IPS DF 6.9 (cell line): ENCODE data around the gene DLK1.

ENCODE experiments used
- DNase-seq: peaks from one replicate; pipeline ENCODE4 v3.0.0-alpha.2; 2013; ENCODE audit warnings: low read depth, low spot score
- H3K27ac ChIP-seq: one replicate; pipeline ENCODE4 v1.5.1; 2013; ENCODE audit warnings: low read length, control low read depth
- H3K27me3 ChIP-seq: 2 replicates; pipeline ENCODE4 v1.6.1; 2013; ENCODE audit warnings: mild to moderate bottlenecking, low read length; ENCODE audit not compliant: control insufficient read depth, insufficient read depth
- H3K36me3 ChIP-seq: 2 replicates; pipeline ENCODE4 v1.6.1; 2013; ENCODE audit warnings: low read length; ENCODE audit not compliant: control insufficient read depth, insufficient read depth
- H3K4me1 ChIP-seq: 2 replicates; pipeline ENCODE4 v1.6.1; 2013; ENCODE audit warnings: low read length; ENCODE audit not compliant: control insufficient read depth, insufficient read depth
- H3K4me3 ChIP-seq: 2 replicates; pipeline ENCODE4 v1.5.1; 2013; ENCODE audit warnings: mild to moderate bottlenecking, low read length
- H3K9me3 ChIP-seq: 2 replicates; pipeline ENCODE4 v1.6.1; 2013; ENCODE audit warnings: low read length, inconsistent platforms; ENCODE audit not compliant: control insufficient read depth, insufficient read depth
- WGBS: extraction: QIAGEN DNeasy Blood & Tissue Kit; methylation state at CpG from one replicate; pipeline ENCODE4 v1.1.7; 2013; ENCODE audit warnings: mixed read lengths, missing lambda C conversion rate; ENCODE audit not compliant: insufficient read length, insufficient coverage; 5-methylcytosine and 5-hydroxymethylcytosine counted together

Gene DLK1

DNA sequence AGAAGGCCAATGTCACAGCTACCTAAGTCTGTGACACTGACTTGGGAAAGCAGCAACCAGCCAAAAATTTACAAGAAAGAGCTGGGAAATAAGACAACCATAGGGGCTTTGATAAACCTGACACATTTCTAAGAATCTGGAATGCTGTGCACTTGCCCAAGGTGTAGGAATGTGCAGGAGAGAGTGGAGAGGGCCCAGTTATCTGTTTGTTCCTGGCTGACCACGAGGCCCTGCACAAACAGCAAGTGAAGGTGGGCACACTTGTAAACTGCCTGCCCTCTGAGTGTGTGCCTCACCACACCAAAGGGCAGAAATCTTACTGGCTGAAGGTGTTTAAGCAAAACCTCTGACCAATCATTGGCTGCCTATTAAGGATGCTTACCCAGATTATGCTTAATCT is 27.3 kb downstream of the DLK1 start:
- Histone ChIP-seq H3K36me3 (no peaks in the 10 kb centered on the region), H3K9me3 (no peaks in the 10 kb centered on the region), H3K4me1 (no peaks in the 10 kb centered on the region), H3K27me3 (no peaks in the 10 kb centered on the region), H3K27ac (no peak overlapping the region), H3K4me3 (no peak overlapping the region)
- WGBS, result no CpG with 5 or more reads among the region's 1 CpG
- no peak for DNase-seq

DNA sequence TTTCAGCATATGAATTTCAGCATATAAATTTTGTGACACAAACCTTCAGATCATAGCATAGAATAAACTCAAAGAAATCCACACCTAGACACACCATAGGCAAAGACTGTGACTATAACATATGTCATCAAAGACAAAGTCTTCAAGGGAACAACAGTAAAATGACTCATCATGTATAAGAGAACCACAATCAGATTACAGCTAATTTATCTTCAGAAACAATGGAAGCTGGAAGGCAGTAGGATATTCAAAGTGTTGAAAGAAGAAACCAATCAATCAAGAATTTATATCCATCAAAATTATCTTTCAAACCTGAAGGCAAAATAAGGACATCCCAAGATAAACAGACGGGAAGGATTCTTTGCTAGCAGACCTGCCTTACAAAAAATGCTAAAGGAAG is 29.0 kb downstream of the DLK1 start:
- Histone ChIP-seq H3K4me1 (no peaks in the 10 kb centered on the region), H3K36me3 (no peaks in the 10 kb centered on the region), H3K9me3 (no peaks in the 10 kb centered on the region), H3K4me3 (no peak overlapping the region), H3K27ac (no peak overlapping the region), H3K27me3 (no peaks in the 10 kb centered on the region)
- WGBS, result no CpG with 5 or more reads among the region's 1 CpG
- no peak for DNase-seq

DNA sequence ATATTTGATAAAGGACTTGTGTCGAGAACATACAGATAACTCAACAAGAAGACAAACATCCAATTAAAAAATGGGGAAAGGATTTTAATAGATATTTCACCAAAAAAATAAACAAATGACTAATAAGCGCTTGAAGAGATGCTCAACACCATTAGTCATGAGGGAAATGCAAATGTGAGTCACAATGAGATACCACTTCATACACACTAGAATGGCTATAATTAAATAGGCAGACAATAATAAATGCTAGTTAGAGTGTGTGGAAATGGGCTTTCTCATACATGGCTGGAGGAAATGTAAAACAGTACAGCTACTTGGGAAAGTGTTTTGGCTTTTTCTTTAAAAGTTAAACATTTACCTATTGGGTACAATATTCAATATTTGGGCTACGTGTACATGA is 34.8 kb downstream of the DLK1 start:
- Histone ChIP-seq H3K36me3 (no peaks in the 10 kb centered on the region), H3K27me3 (no peaks in the 10 kb centered on the region), H3K9me3 (no peaks in the 10 kb centered on the region), H3K4me3 (no peak overlapping the region), H3K4me1 (peaks cover 3% of the 10 kb centered on the region; the same call in 1 of the 2 replicates), H3K27ac (no peak overlapping the region)
- DNase-seq, result no peak
- no CpG with 5 or more reads among the region's 3 CpGs for WGBS

DNA sequence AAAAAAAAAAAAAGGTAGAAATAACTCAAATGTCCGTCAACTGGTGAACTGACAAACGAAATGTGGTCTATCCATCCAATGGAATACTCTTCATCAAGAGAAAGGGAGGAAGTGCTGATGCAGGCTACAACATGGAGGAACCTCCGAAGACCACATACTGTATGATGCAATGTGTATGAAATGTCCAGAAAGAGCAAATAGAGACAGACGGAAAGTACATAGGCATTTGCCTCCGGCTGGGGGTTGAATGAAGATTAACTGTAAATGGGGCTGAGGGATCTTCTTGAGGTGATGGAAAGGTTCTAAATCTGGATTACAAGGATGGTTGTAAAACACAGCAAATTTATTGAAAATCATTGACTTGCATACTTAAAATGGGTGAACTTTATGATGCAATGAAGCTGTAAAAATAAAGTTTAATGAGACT is 35.4 kb downstream of the DLK1 start:
- Histone ChIP-seq H3K9me3 (no peaks in the 10 kb centered on the region), H3K27me3 (no peaks in the 10 kb centered on the region), H3K36me3 (no peaks in the 10 kb centered on the region), H3K4me3 (no peak overlapping the region), H3K27ac (no peak overlapping the region), H3K4me1 (peaks cover 3% of the 10 kb centered on the region; the same call in 1 of the 2 replicates)
- DNase-seq, result no peak
- no CpG with 5 or more reads among the region's 5 CpGs for WGBS

DNA sequence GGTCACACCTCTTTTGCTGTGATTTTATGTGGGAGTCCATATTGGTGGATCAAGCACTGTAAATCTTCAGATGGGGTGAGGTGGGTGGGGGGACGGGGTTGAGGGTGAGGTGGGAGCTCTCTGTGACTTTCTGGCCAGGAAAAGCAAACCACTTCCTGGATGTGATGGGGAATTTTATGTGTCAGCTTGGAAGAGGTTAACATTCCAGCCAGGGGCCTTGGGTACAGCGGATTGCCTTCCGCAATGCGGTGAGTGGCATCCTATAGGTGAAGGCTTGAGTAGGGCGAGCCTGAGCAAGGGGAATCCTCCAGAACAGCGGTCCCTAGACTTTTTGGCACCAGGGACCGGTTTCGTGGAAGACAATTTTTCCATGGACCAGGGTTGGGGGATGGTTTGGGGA is 36.2 kb downstream of the DLK1 start:
- Histone ChIP-seq H3K4me3 (no peak overlapping the region), H3K36me3 (no peaks in the 10 kb centered on the region)
- no CpG with 5 or more reads among the region's 8 CpGs for WGBS

DNA sequence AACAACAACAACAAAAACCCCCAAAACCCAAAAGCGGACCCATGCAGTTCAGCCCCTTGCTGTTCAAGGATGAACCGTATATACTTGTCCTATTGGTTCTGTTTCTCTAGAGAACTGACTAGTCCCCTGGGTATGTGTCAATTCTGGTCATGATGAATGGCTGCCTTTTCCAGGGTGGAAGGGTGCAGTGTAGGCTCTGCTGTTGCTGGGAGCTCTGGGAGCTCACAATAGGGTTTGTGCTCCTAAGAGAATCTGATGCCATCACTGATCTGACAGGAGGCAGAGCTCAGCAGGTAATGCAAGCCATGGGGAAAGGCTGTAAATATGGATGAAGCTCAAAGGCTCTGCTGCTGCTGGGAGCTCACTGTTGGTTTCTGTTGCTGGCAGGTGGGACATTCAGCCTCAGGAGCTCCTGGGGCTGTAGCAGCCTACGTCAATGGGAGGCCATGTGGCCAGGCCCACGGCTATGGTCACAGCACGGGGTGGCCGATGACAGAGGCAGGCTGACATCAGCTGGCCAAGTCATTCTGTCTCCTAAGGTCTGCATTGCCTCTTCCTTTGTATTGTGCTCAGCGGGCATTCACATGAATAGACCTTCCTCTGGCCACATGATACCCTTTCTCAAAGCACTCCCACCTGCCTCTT is 37.9 kb downstream of the DLK1 start:
- no CpG with 5 or more reads among the region's 7 CpGs for WGBS

More for the DNA sequence above, 36.2 kb downstream of the DLK1 start:
- H3K4me1 ChIP-seq, result peaks cover 3% of the 10 kb centered on the region; the same call in 1 of the 2 replicates
- H3K27me3 ChIP-seq, result no peaks in the 10 kb centered on the region
- H3K27ac ChIP-seq, result no peak overlapping the region
- no peaks in the 10 kb centered on the region for H3K9me3 ChIP-seq
- no peak for DNase-seq

DNA sequence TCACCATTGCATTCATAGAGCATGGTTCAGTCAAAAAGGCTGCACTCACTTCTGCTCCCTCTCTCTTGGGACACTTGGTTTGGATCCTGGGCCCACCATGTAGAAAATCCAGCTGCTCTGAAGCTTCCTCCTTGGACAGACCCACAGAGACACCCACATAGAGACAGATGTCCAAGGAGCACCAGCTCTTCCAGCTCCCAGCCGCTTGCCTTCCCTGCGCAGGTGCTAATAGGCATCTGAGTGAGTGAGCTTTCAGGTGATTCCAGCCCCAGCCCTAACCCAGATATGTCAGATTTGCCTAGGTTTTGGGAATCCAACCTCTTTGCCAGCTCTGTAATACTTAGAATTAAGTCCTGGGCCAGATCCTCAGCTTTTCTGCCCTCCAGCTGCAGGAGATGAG is 38.6 kb downstream of the DLK1 start:
- Histone ChIP-seq H3K4me1 (peaks cover 3% of the 10 kb centered on the region; the same call in 1 of the 2 replicates), H3K4me3 (no peak overlapping the region), H3K9me3 (no peaks in the 10 kb centered on the region), H3K36me3 (no peaks in the 10 kb centered on the region), H3K27ac (no peak overlapping the region), H3K27me3 (no peaks in the 10 kb centered on the region; the same call in 1 of the 2 replicates)
- WGBS, result no CpG with 5 or more reads among the region's 2 CpGs
- no peak for DNase-seq

More for the DNA sequence above, 37.9 kb downstream of the DLK1 start:
- Histone ChIP-seq H3K4me3 (no peak overlapping the region), H3K9me3 (no peaks in the 10 kb centered on the region), H3K4me1 (peaks cover 3% of the 10 kb centered on the region; the same call in 1 of the 2 replicates), H3K27ac (no peak overlapping the region), H3K36me3 (no peaks in the 10 kb centered on the region), H3K27me3 (no peaks in the 10 kb centered on the region; the same call in 1 of the 2 replicates)
- DNase-seq, result no peak

DNA sequence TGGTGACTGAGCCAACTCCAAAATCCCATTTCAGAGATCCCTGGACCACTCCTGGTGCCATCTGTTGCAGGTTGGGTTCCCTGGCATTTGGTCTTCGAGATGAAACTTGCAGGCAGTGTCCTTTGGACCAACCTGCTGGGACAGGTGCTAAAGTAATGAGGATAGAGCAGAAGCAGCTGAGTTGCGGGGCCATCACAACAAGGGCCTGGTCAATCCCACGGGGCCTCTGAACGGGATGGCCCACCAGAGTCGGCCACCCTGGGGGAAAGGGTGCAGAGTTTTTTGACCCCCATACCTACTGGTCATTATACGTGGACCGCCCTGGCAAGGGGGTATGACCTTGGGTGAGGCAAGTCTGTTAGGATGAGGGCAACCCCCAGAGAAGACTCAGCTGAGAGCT is 39.3 kb downstream of the DLK1 start:
- DNase-seq, result no peak
- no CpG with 5 or more reads among the region's 7 CpGs for WGBS
- Histone ChIP-seq H3K27me3 (no peaks in the 10 kb centered on the region; the same call in 1 of the 2 replicates), H3K27ac (no peak overlapping the region), H3K4me3 (no peak overlapping the region), H3K9me3 (no peaks in the 10 kb centered on the region), H3K4me1 (peaks cover 3% of the 10 kb centered on the region; the same call in 1 of the 2 replicates), H3K36me3 (no peaks in the 10 kb centered on the region)

DNA sequence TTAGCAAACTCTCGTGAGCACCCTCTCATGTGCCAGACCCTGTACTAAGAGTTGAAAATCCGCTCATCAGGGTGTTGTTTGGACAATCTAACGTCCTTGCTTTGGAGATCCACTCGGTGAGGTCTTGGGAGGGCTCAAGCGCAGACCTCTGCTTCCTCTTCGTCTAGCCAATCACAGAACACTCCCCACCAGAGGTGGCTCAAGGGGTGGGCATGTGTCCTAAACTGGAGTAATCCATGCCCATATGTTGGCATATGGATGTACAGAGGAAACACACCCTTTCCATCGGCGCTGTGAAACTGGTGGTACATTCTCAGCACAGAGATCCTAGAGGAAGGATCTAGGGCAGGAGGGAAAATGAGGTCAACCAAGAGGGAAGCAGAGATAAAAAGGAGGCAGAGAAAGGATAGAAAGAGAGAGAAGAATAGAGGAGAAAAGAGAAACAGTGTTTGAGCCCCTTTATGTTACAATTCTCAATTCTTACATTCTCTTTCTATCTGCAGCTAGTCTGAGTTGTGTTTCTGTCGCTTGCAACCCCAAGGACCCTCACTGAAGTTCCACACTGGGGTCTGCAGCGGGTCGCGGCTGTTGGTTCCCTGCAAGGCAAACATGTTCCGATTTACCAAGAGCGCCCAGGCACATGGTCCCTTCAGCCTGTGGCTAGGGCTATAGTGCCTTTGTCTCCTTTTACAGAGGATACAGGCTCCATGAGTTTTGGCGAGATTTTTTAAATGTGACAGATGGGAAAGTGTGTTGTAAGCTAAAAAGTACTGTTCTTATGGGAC is 40.5 kb downstream of the DLK1 start:
- H3K9me3 ChIP-seq, result no peaks in the 10 kb centered on the region
- H3K4me3 ChIP-seq, result no peak overlapping the region
- no peaks in the 10 kb centered on the region for H3K36me3 ChIP-seq
- H3K27me3 ChIP-seq, result no peaks in the 10 kb centered on the region; the same call in 1 of the 2 replicates
- WGBS, result no CpG with 5 or more reads among the region's 15 CpGs
- peaks cover 3% of the 10 kb centered on the region; the same call in 1 of the 2 replicates for H3K4me1 ChIP-seq
- no peak for DNase-seq
- H3K27ac ChIP-seq, result no peak overlapping the region

DNA sequence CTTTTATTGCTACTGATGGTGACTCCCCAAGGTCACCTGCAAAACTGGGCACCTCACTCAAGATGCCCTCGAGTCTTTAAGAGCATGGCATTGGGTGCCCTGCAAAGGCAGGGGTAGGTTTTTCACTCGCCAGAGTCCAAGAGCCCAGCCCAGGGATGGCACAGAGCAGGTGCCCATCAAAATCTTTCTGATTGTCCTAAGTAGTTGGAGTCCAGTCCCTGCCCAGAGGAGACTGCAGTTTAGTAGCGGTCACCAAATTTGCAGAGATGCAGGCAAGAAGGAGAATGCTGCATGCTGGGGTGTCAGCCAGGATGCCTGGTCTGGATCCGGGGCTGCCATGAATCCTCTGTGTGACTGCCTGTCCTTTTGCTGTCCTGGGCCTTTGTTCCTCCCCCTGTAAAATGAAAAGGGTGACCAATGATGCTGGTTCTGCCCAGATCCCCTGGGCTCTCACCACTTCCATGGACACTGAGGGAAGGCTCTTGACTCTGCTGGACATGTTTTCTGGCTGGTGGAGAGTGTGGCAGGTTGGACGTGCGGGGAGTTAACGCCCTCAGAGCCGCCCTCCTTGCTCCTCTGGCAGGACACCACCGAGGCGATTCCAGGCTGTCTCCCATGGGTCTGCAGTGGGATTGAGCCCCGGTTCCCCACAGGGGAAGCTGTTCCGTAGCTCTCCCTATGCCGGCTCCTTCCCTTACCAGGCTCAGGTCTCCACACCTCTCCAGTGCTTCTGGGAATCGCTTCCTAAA is 41.3 kb downstream of the DLK1 start:
- no peak for DNase-seq
- no peaks in the 10 kb centered on the region for H3K36me3 ChIP-seq
- no peaks in the 10 kb centered on the region for H3K9me3 ChIP-seq
- H3K27ac ChIP-seq, result no peak overlapping the region
- no peak overlapping the region for H3K4me3 ChIP-seq
- peaks cover 3% of the 10 kb centered on the region; the same call in 1 of the 2 replicates for H3K4me1 ChIP-seq
- no peaks in the 10 kb centered on the region; the same call in 1 of the 2 replicates for H3K27me3 ChIP-seq
- WGBS, result no CpG with 5 or more reads among the region's 14 CpGs
